GM19397 (cell line): Measurements from ENCODE around the gene VWA7.
"Not testable (repeated sequence)": the region's sequence is repeated elsewhere in the genome, so short reads cannot be mapped to it uniquely, and the experiment has no call there.

ENCODE experiments used
- ATAC-seq: cut with Tn5 transposase; IDR thresholded peaks from one replicate; pipeline ENCODE4 v1.9.1; 2021; ENCODE audit warnings: mild to moderate bottlenecking, moderate library complexity; ENCODE audit not compliant: unreplicated experiment

VWA7 gene

GRCh38 chr6:31776989-31777666 is at the start of gene VWA7:
VWA7 (minus strand) TSS chr6:31777328; CDS start chr6:31776779, 549 bp downstream.
- ATAC-seq: no peak

GRCh38 chr6:31826793-31827285 is 49.7 kb upstream of the VWA7 start:
- peak; percentile 7 for ATAC-seq

GRCh38 chr6:31825553-31825952 is 48.4 kb upstream of the VWA7 start:
- ATAC-seq: no peak

- not testable (repeated sequence) for ATAC-seq
Observed at GRCh38 chr6:31823592-31824196, 46.6 kb upstream of the VWA7 start.

- ATAC-seq: peak; percentile 31
Observed at GRCh38 chr6:31822036-31822821, 45.1 kb upstream of the VWA7 start.

GRCh38 chr6:31821301-31822035 is 44.3 kb upstream of the VWA7 start:
- ATAC-seq: peak; percentile 46

GRCh38 chr6:31820399-31820798 is 43.3 kb upstream of the VWA7 start:
- ATAC-seq: not testable (repeated sequence)

GRCh38 chr6:31819871-31820299 is 42.8 kb upstream of the VWA7 start:
- no peak for ATAC-seq

- not testable (repeated sequence) for ATAC-seq
Observed at GRCh38 chr6:31817929-31818511, 40.9 kb upstream of the VWA7 start.

GRCh38 chr6:31817133-31817928 is 40.2 kb upstream of the VWA7 start:
- ATAC-seq: not testable (repeated sequence)

- no peak for ATAC-seq
Observed at GRCh38 chr6:31815025-31815838, 38.1 kb upstream of the VWA7 start, which contains the start of the genes HSPA1A and HSPA1L. HSPA1A (plus strand) TSS chr6:31815543; CDS start chr6:31815757, 214 bp downstream. HSPA1L (minus strand) TSS chr6:31815283; CDS start chr6:31811972, 3,311 bp downstream.

GRCh38 chr6:31814677-31815024 is 37.5 kb upstream of the VWA7 start:
- ATAC-seq: no peak

- ATAC-seq: no peak
Observed at GRCh38 chr6:31813465-31813849, 36.3 kb upstream of the VWA7 start.

- no peak for ATAC-seq
Observed at GRCh38 chr6:31811645-31812044, 34.5 kb upstream of the VWA7 start.

- not testable (repeated sequence) for ATAC-seq
Observed at GRCh38 chr6:31808599-31808998, 31.5 kb upstream of the VWA7 start.

GRCh38 chr6:31806470-31807272 is 29.5 kb upstream of the VWA7 start, which contains the start of gene LSM2:
LSM2 (minus strand) TSS chr6:31806966; CDS start chr6:31806757, 209 bp downstream.
- peak; percentile 88 for ATAC-seq

- ATAC-seq: no peak
Observed at GRCh38 chr6:31805939-31806469, 28.9 kb upstream of the VWA7 start.
